ENCODE results near the gene NFIB.

- TF ChIP-seq CTCF (IDR thresholded peaks at IDR 0.05 in 4 of 5, conservative IDR thresholded peaks at IDR 0.05 in 1 of 5) (no peak), POLR2A (IDR thresholded peaks at IDR 0.05) (no peak)
These were observed 262.5 kb downstream of the NFIB start for GRCh38 chr9:14051419-14051818.
